Mononuclear cell (primary cell): Measurements from ENCODE around the gene DAAM2. TPM values are rescaled to one million over a fixed set of nuclear protein-coding genes. Genes with fewer than 3 reads are reported as not detected.

Experiments
- H3K27me3 ChIP-seq: 2 replicates; pipeline ENCODE4 v1.6.0; 2011; ENCODE audit warnings: low read length, control low read depth; ENCODE audit not compliant: insufficient read depth
- H3K4me1 ChIP-seq: 2 replicates; pipeline ENCODE4 v1.5.1; 2011; ENCODE audit warnings: mild to moderate bottlenecking, low read length, control low read depth; ENCODE audit not compliant: insufficient read depth
- H3K4me3 ChIP-seq: 2 replicates; pipeline ENCODE4 v1.5.1; 2011; ENCODE audit warnings: mild to moderate bottlenecking, low read length, moderate library complexity
- H3K9me3 ChIP-seq: 2 replicates; pipeline ENCODE4 v1.5.1; 2011; ENCODE audit warnings: low read depth, mild to moderate bottlenecking, control low read depth, low read length
- total RNA-seq: library from RNA; depleted of rRNA; stranded (reverse); fragments of >200 nt; gene quantifications from one replicate; pipeline ENCODE4 v1.2.3, GENCODE V29; 2012

DAAM2 gene
- total RNA-seq, 1 donor, result under 0.01 TPM

DNA sequence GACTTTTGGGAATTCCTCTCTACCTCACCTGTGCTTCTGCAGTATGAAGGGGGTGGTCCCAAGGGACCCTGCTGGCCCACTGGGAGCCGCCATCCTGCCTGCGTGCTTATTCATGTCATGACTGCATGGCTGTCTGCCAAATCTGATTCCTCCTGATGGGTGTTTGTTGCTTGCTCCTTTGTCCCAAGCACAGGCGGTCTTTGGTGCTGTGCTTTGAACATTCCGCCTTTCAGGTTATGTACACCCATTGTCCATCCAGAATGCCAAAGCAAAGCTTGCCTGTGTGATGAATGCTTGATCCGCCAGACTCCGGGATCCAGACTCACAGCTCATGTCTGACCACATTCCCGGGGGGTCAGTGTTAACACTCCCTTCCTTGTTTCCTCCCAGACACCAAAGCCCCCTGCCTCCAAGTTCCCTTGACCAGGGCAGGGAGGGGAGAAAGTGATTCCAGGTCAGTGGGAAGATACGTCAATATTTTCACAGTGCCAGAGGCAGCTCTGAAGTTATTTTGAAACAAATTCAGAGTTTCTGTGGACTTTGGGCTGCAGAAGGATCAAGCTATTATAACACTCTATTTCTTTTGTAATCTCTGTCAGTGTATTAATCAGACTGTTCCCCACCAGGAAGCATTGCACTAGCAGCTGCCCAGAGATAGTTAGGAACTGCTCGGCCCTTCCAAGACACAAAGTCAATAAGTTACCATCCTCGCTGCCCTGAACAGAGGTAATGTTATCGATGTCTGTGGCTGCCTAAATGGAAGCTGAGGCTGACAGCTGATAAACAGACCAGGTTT is 9.5 kb downstream of the DAAM2 start:
- H3K4me3 ChIP-seq, result no peak overlapping the region

DNA sequence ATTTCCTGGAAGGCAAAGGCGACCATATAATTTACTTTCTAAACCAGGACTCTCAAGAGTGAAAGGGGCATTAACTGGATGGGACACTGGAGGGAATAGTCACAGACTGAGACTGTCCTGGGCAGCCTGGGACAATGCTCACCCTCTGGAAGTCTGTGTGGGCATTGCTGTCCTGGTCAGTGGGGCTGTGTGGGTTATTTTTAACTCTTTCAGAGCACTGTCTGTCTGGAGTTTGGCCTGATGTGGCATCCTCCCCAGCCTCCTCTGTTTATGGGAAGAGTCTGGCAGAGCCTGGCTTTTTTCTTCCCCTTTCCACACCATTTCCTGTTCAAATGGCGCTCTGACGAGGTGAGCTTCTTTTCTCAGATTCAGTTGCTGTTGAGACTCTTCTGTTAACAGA is 11.7 kb downstream of the DAAM2 start:
- Histone ChIP-seq H3K27me3 (no peaks in the 10 kb centered on the region), H3K9me3 (no peaks in the 10 kb centered on the region), H3K4me3 (no peak overlapping the region), H3K4me1 (no peaks in the 10 kb centered on the region)

More for the DNA sequence above, 9.5 kb downstream of the DAAM2 start:
- Histone ChIP-seq H3K4me1 (no peaks in the 10 kb centered on the region), H3K9me3 (no peaks in the 10 kb centered on the region), H3K27me3 (no peaks in the 10 kb centered on the region)

DNA sequence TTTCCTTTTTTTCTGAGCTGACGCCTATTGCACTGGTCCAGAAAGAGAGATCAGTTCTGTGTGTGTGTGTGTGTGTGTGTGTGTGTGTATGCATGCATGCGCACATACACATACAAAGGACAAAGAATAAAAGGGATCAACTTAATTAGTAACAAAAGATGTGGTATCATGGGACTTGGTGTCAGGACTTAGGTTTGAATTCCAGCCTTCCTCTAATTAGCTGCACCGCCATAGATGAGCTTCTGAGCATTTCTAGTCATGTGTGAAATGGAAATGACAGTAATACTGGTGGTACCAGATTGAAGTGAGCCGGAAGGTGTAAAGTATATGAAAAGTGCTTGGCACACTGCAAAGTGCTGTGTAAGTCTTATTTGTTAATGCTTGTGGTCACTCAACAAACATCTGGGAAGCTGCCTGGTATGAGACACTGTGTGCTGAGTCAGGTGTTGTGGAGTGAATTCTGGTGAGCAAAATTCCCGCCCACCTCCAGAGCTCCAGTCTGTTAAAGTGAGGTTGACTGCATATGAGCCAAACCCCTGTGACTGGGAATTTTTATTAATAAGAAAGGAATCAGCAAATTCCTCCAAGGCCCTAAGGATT is 12.4 kb downstream of the DAAM2 start:
- H3K27me3 ChIP-seq, result no peaks in the 10 kb centered on the region
- no peaks in the 10 kb centered on the region for H3K9me3 ChIP-seq
- no peak overlapping the region for H3K4me3 ChIP-seq
- no peaks in the 10 kb centered on the region for H3K4me1 ChIP-seq

- H3K4me3 ChIP-seq, result no peak overlapping the region
- no peaks in the 10 kb centered on the region for H3K4me1 ChIP-seq
- no peaks in the 10 kb centered on the region for H3K27me3 ChIP-seq
- H3K9me3 ChIP-seq, result no peaks in the 10 kb centered on the region
Observed at GRCh38 chr6:39806278-39806677, 14.1 kb downstream of the DAAM2 start.

DNA sequence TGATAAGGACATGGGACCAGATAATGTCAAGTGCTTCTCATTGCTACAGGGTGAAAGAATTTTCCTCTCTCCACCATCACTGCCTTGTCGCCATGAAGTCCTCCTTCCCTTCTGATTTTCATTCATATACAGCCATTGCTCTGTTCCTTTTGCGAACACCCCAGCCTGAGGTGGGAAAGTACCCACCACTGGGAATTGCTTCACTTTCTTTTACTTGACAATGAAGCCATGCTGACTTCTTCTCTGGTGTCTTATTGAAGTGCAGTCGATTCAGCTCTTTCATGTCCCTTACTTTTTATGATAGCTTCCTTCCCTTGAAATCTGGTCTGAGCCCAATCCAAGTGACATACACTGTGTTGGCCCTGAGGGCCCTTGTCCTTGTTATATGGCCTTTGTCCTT is 16.2 kb downstream of the DAAM2 start:
- Histone ChIP-seq H3K9me3 (no peaks in the 10 kb centered on the region), H3K27me3 (no peaks in the 10 kb centered on the region), H3K4me1 (no peaks in the 10 kb centered on the region), H3K4me3 (no peak overlapping the region)

DNA sequence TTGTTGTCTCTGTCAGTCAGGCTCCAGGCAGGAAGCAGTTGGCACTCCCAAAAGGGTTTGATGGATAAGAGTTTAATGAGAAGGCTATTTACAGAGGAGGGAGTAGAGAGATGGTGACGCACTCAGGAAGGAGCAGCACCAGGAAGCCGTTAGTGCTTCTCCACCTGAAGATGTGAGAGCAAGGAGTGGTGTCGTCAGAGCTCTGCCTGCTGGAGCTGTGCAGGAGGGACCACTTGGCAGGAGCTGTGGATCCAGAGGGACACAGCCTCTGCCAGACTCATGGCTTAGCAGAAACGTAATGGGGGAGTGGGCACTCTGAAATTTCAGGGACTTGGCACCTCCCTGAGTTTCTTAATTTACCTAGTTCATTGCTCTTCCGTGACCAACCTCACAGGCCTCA is 16.8 kb downstream of the DAAM2 start:
- H3K9me3 ChIP-seq, result no peaks in the 10 kb centered on the region

GRCh38 chr6:39811835-39812345 is 19.7 kb downstream of the DAAM2 start:
- no peaks in the 10 kb centered on the region for H3K4me1 ChIP-seq
- no peak overlapping the region for H3K4me3 ChIP-seq
- H3K27me3 ChIP-seq, result no peaks in the 10 kb centered on the region
- H3K9me3 ChIP-seq, result no peaks in the 10 kb centered on the region

More for the DNA sequence above, 16.8 kb downstream of the DAAM2 start:
- no peak overlapping the region for H3K4me3 ChIP-seq
- H3K4me1 ChIP-seq, result no peaks in the 10 kb centered on the region
- H3K27me3 ChIP-seq, result no peaks in the 10 kb centered on the region

GRCh38 chr6:39812496-39812852 is 20.3 kb downstream of the DAAM2 start:
- Histone ChIP-seq H3K27me3 (no peaks in the 10 kb centered on the region), H3K9me3 (no peaks in the 10 kb centered on the region)

GRCh38 chr6:39812853-39813533 is 20.8 kb downstream of the DAAM2 start:
- Histone ChIP-seq H3K4me1 (no peaks in the 10 kb centered on the region), H3K4me3 (no peak overlapping the region), H3K27me3 (no peaks in the 10 kb centered on the region), H3K9me3 (no peaks in the 10 kb centered on the region)

More at GRCh38 chr6:39812496-39812852, 20.3 kb downstream of the DAAM2 start:
- Histone ChIP-seq H3K4me3 (no peak overlapping the region), H3K4me1 (no peaks in the 10 kb centered on the region)

GRCh38 chr6:39814236-39814635 is 22.1 kb downstream of the DAAM2 start:
- H3K9me3 ChIP-seq, result no peaks in the 10 kb centered on the region
- H3K4me1 ChIP-seq, result no peaks in the 10 kb centered on the region
- H3K4me3 ChIP-seq, result no peak overlapping the region
- H3K27me3 ChIP-seq, result no peaks in the 10 kb centered on the region

DNA sequence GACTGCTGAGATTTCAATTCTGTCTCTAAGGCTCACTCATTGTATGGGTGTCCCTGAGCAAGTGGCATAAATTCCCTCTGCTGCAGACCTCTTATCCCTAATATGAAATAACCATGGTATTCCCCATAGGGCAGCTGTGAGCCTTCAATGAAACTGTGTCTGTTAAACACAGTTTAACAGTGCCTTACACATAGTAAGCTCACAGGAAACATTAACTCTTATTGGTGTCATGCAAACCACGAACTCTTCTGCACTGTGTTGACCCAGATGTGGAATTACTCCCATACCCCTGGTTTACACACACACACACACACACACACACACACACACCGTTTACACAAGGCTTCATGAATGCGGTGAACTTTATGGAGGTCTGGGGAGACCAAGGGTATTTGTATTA is 23.2 kb downstream of the DAAM2 start:
- no peaks in the 10 kb centered on the region for H3K27me3 ChIP-seq
- H3K4me1 ChIP-seq, result no peaks in the 10 kb centered on the region
- no peak overlapping the region for H3K4me3 ChIP-seq
- no peaks in the 10 kb centered on the region for H3K9me3 ChIP-seq

- Histone ChIP-seq H3K4me1 (no peaks in the 10 kb centered on the region), H3K9me3 (no peaks in the 10 kb centered on the region)
Observed at GRCh38 chr6:39816747-39817146, 24.6 kb downstream of the DAAM2 start.

DNA sequence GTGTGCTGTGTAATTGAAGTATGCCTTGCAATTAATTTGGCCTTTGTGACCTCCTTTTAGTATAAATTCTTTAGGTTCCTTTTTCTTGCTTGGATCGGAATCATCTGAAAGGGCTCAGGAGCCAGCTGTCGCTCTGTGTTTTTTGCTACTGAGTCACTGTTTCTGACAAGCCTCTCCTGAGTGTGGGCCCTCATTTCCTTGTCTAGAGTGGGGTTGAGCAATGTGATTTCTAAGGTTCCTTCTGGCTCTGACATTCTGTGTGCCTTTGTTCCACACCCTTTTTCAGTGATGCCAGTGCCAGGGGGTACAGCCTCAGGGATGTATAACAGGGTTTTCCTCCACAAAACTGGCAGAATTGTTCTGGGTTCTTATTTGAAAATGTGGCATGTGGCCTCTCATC is 26.5 kb downstream of the DAAM2 start:
- Histone ChIP-seq H3K4me3 (no peak overlapping the region), H3K4me1 (peaks cover 4% of the 10 kb centered on the region), H3K27me3 (no peaks in the 10 kb centered on the region), H3K9me3 (no peaks in the 10 kb centered on the region)

More at GRCh38 chr6:39816747-39817146, 24.6 kb downstream of the DAAM2 start:
- Histone ChIP-seq H3K27me3 (no peaks in the 10 kb centered on the region), H3K4me3 (no peak overlapping the region)

DNA sequence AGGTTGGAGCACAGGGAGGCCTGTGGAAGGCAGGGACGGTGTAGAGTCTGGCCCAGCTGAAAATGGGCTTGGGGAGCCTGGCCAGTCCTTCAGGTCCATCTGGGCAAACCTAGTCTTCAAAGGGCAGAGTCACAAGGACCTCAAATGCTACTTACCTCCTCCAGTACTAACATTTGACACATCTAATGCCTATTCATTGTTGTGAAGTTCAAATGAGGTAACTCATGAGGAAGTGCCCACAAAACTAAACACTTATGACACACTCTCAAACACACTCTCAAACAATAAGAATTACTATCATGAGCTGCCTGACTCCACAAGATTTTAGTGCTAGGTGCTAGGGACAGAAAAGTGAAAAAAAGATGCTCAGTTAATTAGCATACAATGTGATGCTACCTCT is 27.1 kb downstream of the DAAM2 start:
- Histone ChIP-seq H3K4me3 (no peak overlapping the region), H3K9me3 (no peaks in the 10 kb centered on the region), H3K4me1 (peaks cover 8% of the 10 kb centered on the region), H3K27me3 (no peaks in the 10 kb centered on the region)

DNA sequence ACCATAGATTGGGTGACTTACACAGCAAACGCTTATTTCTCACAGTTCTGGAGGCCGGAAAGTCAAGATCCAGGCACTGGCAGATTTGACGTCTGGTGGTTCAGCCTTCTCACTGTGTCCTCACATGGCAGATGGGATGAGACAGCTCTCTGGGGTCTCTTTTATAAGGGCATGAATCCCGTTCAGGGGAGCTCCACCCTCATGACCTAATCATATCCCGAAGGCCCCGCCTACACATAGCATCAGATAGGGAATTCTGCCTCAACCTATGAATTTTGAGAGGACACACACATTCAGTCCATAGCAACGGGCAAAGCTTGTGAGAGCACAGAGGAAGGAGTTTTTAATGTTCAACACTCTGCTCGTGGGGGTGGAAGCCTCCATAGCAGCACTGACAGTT is 27.5 kb downstream of the DAAM2 start:
- Histone ChIP-seq H3K9me3 (no peaks in the 10 kb centered on the region), H3K27me3 (no peaks in the 10 kb centered on the region), H3K4me1 (peaks cover 12% of the 10 kb centered on the region), H3K4me3 (no peak overlapping the region)
